Right renal pelvis (tissue), 4 donors: ENCODE measurements around the gene NFIX. TPM values are rescaled to one million over a fixed set of nuclear protein-coding genes. Genes with fewer than 3 reads are reported as not detected.

ENCODE experiments used
- DNase-seq, 4 donors: peaks; one replicate each; pipeline ENCODE4 v3.0.0-alpha.2; 2013; ENCODE audit warnings: low read depth in 4 of 4, low spot score in 3 of 4, missing footprints in 1 of 4
- polyA plus RNA-seq, 4 donors: library from polyadenylated mRNA; unstranded; fragments of 120-200 nt; gene quantifications; one replicate each; pipeline ENCODE4 v1.2.1, GENCODE V29; 2013; ENCODE audit not compliant: insufficient read length in 4 of 4

Gene NFIX
- polyA plus RNA-seq, 4 donors = 18.4 to 24.8 (median 19.4) TPM

DNA sequence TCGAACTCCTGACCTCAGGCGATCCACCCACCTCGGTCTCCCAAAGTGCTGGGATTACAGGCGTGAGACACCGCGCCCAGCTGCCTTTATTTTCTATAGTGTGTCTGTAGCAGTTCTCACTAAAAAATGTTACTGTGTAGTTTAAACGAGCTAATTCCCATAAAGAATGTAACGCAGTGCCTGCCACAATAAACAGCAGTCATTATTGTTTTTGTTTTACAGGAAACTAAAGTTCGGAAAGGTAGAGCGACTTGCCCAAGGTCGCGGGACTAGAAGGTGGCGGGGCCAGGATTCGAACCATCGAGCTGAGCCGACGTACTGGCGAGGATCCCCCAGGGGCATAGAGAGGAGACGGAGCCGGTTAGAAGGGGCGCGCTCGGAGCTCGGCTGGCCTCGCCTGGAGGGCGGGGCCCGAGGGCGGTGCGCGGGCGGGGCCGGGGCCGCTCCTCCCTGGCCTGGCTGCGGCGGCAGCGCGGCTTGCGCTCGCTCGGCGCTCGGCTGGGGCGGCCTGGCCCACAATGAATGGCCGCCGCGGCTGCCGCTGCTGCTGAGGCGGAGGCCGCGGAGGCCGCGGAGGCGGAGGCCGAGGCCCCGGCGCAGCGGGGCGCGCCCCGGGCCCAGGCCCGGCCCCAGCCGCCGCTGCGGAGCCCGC, 122.6 kb downstream of the NFIX start, which contains the start of gene NACC1:
Gene NACC1, plus strand, starts transcription at position 493 of the 652 bp plus-strand sequence. CDS start 16,944 bp downstream, outside the sequence.
- DNase-seq = peak; percentile 70 to 77 (median 73)

GRCh38 chr19:13118424-13119193, 123.3 kb downstream of the NFIX start:
- DNase-seq = peak in 1 of 4 donors; percentile 70

DNA sequence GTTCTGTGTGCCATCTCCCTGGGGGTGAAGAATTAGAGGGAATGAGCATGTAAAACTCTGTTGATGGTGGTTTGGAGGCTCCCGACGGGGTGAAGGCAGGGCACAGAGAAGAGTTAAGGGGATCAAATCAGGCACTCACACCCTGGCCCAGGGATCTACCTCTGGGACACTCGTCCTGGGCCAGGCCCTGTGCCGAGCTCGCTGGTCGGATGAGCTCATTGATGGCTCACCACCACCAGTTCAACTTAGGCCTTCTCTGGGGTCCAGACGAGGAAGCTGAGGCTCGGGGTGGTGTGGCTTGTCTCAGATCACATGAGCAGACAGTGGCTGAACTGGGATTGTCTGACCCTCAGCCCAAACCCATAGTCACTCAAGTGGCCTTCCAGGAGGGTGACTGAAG, 124.4 kb downstream of the NFIX start:
- no peak for DNase-seq

- no peak for DNase-seq
These were observed 124.8 kb downstream of the NFIX start for GRCh38 chr19:13120031-13120430.

- DNase-seq = no peak
These were observed 125.5 kb downstream of the NFIX start for GRCh38 chr19:13120817-13121216.

DNA sequence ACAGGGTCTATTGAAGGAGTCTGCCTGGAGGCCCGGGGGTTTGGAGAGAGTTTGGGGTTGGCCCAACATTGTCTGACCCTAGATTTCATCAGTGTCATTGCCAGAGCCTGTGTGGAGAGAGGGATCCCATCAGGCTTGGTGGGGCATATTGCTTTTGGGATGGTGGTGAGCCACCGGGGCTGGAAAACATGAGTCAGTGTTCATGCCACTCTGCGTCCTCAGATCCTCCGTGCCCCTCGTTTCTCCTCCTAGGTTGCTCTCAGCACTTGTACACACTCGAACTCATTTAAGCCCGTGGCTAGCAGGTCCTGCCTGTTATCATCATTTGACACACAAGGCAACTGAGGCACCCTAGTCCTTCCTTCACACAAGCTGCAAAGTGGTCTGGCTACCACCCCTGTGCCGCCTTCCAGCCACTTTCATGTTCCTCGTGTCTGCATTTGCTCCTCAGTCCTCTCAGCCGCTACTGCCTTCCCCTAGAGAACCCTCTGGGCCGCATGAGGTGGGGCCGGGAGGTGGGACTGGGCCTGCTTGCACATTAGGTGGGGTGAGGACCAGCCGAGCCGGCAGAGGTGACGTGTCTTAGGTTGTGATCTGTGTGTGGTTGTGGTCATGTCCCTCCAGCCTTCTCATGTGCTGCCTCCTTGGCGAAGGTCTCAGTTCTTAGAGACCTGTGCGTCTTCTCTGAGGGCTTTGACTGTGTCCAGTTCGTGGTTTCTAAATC, 126.4 kb downstream of the NFIX start:
- DNase-seq = no peak

DNA sequence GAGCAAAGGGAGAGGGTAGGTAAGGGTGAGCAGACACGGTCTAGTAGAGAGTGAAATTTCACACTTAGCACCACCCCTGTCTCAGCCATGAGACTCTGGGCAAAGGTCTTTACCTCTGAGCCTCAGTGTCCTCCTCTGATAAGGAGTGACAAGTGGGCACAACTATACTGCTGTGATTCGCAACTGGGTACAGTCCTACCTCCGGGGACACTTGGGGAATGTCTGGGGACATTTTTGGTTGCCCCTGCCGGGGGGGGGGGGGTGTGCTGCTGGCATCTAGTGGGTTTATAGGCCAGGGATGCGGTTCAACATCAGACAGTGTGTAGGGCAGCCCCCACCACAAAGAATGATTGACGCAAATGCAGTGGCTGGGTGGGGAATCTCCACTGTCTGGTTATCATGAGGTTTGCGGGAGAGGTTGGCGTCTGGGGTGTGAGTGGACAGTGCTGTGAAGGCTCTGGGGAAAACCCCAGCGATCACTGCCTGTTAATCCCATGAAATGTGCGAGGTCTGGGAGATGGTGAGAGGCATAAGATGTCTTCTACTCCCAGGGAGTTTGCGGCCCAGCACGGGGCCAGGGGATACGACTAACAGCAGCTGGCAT, 127.1 kb downstream of the NFIX start:
- DNase-seq = no peak

DNA sequence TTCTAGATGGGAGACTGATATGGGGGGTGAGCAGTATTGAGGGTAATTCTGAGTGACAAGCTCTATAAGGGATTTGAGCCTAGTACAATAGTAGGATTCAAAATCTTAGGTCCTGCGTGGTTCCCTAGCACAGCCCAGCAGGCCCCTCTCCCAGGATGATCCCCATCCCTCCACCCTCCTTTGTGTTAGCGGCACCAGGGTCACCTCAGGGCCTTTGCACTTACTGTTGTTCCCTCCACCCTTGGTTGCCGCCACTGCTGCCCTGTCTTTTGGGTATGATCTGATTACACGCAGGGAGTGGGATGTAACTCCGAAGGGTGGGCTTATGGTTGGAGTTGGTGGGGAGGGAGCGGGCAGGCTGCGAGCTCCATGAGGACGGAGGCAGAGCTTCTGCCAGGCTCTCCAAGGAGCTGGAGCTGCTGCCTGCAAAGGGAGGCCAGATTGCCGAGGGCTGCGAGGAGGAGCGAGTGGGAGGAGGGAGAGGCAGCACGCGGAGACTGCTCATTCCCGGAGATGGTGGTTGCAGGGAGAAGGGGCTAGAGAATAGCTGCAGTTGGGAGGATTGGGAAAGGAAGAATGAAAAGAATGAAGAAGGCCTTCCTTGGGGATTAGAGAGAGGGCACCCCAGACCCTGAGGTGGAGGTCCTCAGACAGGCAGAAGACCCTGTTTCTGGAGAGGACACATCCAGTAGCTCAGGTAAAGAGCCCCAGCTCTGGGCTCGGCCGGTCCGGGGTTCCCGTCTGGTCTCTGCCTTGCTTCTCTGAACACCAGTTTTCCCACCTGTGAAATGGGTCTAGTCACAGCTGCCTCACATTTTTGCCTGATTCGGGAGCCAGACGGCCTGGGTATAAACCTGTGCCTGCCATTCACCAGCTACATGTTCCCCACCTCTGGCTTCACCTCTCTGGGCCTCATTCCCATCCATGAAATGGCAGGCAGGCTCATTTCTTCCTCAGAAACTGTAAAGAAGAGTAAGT, 128.0 kb downstream of the NFIX start:
- no peak for DNase-seq

- no peak for DNase-seq
These were observed 131.8 kb downstream of the NFIX start for GRCh38 chr19:13127051-13127450.

- no peak for DNase-seq
These were observed 132.7 kb downstream of the NFIX start for GRCh38 chr19:13127811-13128575.

GRCh38 chr19:13128583-13128982, 133.3 kb downstream of the NFIX start:
- no peak for DNase-seq

DNA sequence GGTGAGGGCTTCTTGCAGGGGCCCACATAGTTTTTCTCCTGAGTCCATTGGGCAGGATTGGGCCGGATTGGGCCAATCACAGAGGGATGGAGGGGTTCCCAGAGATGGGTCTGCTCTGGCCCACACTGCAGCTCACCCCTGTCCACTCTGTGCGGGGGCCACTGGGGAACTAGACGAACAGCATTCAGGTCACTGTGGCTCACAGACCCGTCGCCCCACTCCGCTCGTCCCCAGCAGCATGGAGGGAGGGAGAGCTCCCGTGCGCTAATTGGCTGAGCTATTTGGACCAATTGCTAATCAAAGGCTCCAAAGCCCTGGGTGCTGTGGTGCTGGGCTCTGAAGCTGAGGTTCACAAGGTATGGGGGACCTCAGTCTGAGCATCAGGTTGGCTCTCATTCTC, 134.1 kb downstream of the NFIX start:
- no peak for DNase-seq

DNA sequence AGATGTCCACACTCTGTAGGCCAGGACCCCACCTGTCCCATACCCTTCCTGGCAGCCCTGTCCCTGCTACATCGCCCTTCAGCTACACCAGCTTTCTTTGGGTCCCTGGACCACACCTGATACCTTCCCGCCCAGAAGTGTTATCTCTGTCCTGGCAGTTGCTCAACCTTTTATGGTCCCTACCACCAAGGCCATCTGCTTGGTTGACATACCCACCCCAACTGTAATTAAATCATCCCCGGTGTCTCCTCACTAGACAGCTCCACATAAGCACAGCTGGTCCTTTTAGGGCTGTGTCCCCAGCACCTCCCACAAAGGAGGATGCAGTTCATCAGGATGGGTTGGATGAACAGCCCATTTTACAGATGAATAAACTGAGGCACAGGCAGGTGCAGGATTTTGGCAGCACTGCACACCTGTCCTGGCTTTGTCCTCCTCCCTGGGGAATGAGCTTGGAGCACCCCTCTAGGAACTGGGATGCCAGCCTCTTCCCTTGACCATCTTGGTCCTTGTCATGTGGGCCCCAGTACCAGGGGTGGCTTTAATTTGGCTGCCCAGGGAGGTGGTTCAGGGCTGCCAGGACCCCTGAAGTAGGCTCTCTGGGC, 135.7 kb downstream of the NFIX start:
- no peak for DNase-seq

DNA sequence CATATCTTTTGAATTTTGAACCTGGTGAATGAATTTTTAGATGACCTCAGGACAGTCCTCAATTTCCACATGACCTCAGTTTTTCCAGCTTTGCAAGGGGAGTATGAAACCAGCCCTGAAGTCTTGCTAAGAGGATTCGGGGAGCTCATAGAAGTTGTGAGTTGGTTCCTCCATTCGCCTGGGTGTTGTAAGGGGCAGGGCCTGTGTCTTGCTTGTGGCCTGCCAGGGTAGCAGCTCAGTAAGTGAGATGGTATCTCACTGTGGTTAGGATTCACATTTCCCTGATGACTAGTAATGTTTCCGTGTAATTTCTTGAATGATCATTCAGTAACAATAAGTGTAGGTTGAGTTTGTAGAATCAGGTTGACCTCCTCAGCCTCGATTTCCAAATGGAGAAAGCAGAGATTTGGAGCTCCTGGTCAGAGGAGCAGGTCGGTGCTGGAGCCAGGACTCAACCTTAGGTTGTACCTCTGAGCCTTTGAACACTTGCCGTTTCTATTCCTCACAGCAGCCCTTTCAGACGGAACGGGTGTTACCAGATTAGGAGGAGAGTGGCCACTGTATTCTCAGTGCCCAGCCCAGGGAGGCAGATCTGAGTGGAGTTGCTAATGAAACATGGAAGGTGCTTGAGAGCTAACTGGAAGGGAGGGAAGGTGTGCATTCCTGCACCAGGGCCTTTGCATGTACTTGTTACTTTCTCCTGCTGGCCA, 137.4 kb downstream of the NFIX start:
- no peak for DNase-seq

- DNase-seq = no peak
These were observed 138.1 kb downstream of the NFIX start for GRCh38 chr19:13133241-13133870.

DNA sequence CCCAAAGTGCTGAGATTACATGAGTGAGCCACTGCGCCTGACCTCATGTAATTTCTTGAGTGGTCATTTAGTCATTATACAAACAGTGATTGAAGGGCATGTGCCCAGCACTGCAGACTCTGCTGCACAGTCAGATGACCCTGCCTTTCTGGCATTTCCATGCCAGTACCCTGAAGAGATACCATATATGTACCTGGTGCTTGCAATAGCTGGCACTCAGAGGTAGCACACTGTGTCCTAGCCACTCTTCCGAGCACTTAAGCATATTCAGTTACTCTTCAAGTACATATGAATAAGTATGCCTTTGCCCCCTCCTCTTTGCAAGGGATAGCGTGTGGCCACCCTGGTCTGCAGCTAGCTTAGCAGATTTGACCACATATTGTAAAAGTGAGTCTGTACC, 139.4 kb downstream of the NFIX start:
- DNase-seq = no peak
